ENCODE results near the gene ITPA.

ITPA gene

GRCh38 chr20:3246682-3247081 lies 37.4 kb downstream of the ITPA start:
- DNase-seq (ENCODE audit: low spot score), result no peak

- DNase-seq (ENCODE audit: low spot score), result no peak
Measured at GRCh38 chr20:3247638-3248037, 38.3 kb downstream of the ITPA start.

- DNase-seq (ENCODE audit: low spot score), result no peak
Measured at GRCh38 chr20:3248167-3248992, 39.1 kb downstream of the ITPA start.

- no peak for DNase-seq (ENCODE audit: low spot score)
Measured at GRCh38 chr20:3248993-3249347, 39.7 kb downstream of the ITPA start.

GRCh38 chr20:3250091-3250504 lies 40.8 kb downstream of the ITPA start:
- DNase-seq (ENCODE audit: low spot score), result peak; percentile 49

GRCh38 chr20:3251806-3252205 lies 42.5 kb downstream of the ITPA start:
- peak; percentile 36 for DNase-seq (ENCODE audit: low spot score)

- no peak for DNase-seq (ENCODE audit: low spot score)
Measured at GRCh38 chr20:3255728-3256127, 46.4 kb downstream of the ITPA start.

GRCh38 chr20:3258429-3258828 lies 49.1 kb downstream of the ITPA start:
- no peak for DNase-seq (ENCODE audit: low spot score)

- no peak for DNase-seq (ENCODE audit: low spot score)
Measured at GRCh38 chr20:3262566-3262965, 53.3 kb downstream of the ITPA start.

GRCh38 chr20:3270051-3270450 lies 60.8 kb downstream of the ITPA start:
- DNase-seq (ENCODE audit: low spot score), result no peak

- DNase-seq (ENCODE audit: low spot score), result no peak
Measured at GRCh38 chr20:3273371-3273770, 64.1 kb downstream of the ITPA start.

All from cerebellar cortex (tissue), 1 donor.